WTC11 (cell line): ENCODE results near the gene CLEC3A. TPM values are rescaled to one million over a fixed set of nuclear protein-coding genes. Genes with fewer than 3 reads are reported as not detected.
"Not testable (repeated sequence)": the region's sequence is repeated elsewhere in the genome, so short reads cannot be mapped to it uniquely, and the experiment has no call there.

Source experiments
- ATAC-seq: fragments of 200-7000 bp; cut with Tn5 transposase; 2 replicates; pipeline ENCODE4 v1.10.0; 2021; ENCODE audit warnings: mild to moderate bottlenecking, moderate library complexity
- CTCF ChIA-PET: fragments of 300-600 bp; sonication (Branson Sonifier 250); formaldehyde crosslinking; loops from one replicate; lab custom pipeline; 2021; ENCODE audit warnings: antibody characterized with exemption; lab: Charles Lee
- POLR2A ChIA-PET: fragments of 350-600 bp; sonication (Branson Sonifier 250); formaldehyde crosslinking; loops from one replicate; lab custom pipeline; 2021; ENCODE audit warnings: antibody characterized with exemption; lab: Charles Lee
- DNase-seq: peaks from one replicate; pipeline ENCODE4 v3.0.0; 2021; ENCODE audit warnings: low spot score
- H3K27ac Mint-ChIP-seq: 2 replicates; pipeline ENCODE4 v1.8.0; 2021; ENCODE audit warnings: mixed read lengths
- H3K27me3 Mint-ChIP-seq: 2 replicates; pipeline ENCODE4 v1.8.0; 2021; ENCODE audit warnings: low read depth, mild to moderate bottlenecking, moderate library complexity, mixed read lengths
- H3K36me3 Mint-ChIP-seq: 2 replicates; pipeline ENCODE4 v1.8.0; 2021; ENCODE audit warnings: mixed read lengths
- H3K4me1 Mint-ChIP-seq: 2 replicates; pipeline ENCODE4 v1.8.0; 2022; ENCODE audit warnings: mixed read lengths
- H3K4me3 Mint-ChIP-seq: 2 replicates; pipeline ENCODE4 v1.8.0; 2021; ENCODE audit warnings: mild to moderate bottlenecking, moderate library complexity, mixed read lengths
- H3K9me3 Mint-ChIP-seq: 2 replicates; pipeline ENCODE4 v1.8.0; 2021; ENCODE audit warnings: mixed read lengths
- ATF1 ChIP-seq: sonication (generic); formaldehyde crosslinking; IDR thresholded peaks from 2 replicates; pipeline ENCODE4 v1.8.1; 2023; ENCODE audit warnings: mild to moderate bottlenecking, moderate library complexity, missing genetic modification reagents
- ATF3 ChIP-seq: sonication (generic); formaldehyde crosslinking; conservative IDR thresholded peaks from 2 replicates; pipeline ENCODE4 v1.8.1; 2022; ENCODE audit warnings: mild to moderate bottlenecking, missing genetic modification reagents
- FOXK1 ChIP-seq: sonication (generic); formaldehyde crosslinking; IDR thresholded peaks from 2 replicates; pipeline ENCODE4 v1.8.0; 2022; ENCODE audit warnings: mild to moderate bottlenecking, moderate library complexity, missing genetic modification reagents
- IRF2 ChIP-seq: sonication (generic); formaldehyde crosslinking; IDR thresholded peaks from 2 replicates; pipeline ENCODE4 v1.8.0; 2022; ENCODE audit warnings: low read depth, missing genetic modification reagents, borderline replicate concordance
- JAZF1 ChIP-seq: fragments of 250-450 bp; sonication (Bioruptor Pico); IDR thresholded peaks from 2 replicates; pipeline ENCODE4 v1.9.0; 2021; ENCODE audit warnings: moderate library complexity, mild to moderate bottlenecking, inconsistent platforms
- NR2C2 ChIP-seq: sonication (generic); formaldehyde crosslinking; IDR thresholded peaks from 2 replicates; pipeline ENCODE4 v1.8.0; 2022; ENCODE audit warnings: mild to moderate bottlenecking, missing genetic modification reagents
- PRDM15 ChIP-seq: sonication (generic); formaldehyde crosslinking; IDR thresholded peaks from 2 replicates; pipeline ENCODE4 v1.8.0; 2022; ENCODE audit warnings: missing genetic modification reagents
- SP1 ChIP-seq: sonication (generic); formaldehyde crosslinking; conservative IDR thresholded peaks from 2 replicates; pipeline ENCODE4 v1.8.1; 2022; ENCODE audit warnings: missing genetic modification reagents
- TP53 ChIP-seq: sonication (generic); formaldehyde crosslinking; IDR thresholded peaks from 2 replicates; pipeline ENCODE4 v1.8.1; 2023; ENCODE audit warnings: mild to moderate bottlenecking, missing genetic modification reagents
- ZMAT4 ChIP-seq: fragments of 250-450 bp; sonication (Bioruptor Pico); IDR thresholded peaks from 2 replicates; pipeline ENCODE4 v1.9.0; 2021; ENCODE audit warnings: mild to moderate bottlenecking
- ZNF121 ChIP-seq: sonication (generic); formaldehyde crosslinking; IDR thresholded peaks from 2 replicates; pipeline ENCODE4 v1.8.0; 2023; ENCODE audit warnings: missing genetic modification reagents
- ZNF416 ChIP-seq: fragments of 250-450 bp; sonication (Bioruptor Pico); IDR thresholded peaks from 2 replicates; pipeline ENCODE4 v1.9.0; 2021; ENCODE audit warnings: mild to moderate bottlenecking, inconsistent platforms
- ZNF512 ChIP-seq: sonication (generic); formaldehyde crosslinking; IDR thresholded peaks from 2 replicates; pipeline ENCODE4 v1.8.1; 2022; ENCODE audit warnings: missing genetic modification reagents, borderline replicate concordance
- total RNA-seq: library from RNA; stranded (reverse); gene quantifications from 3 replicates; pipeline ENCODE4 v1.2.3, GENCODE V29; 2021

Gene CLEC3A
- total RNA-seq, 1 experiment from 2014 or later, result not detected

GRCh38 chr16:77991701-77992100, 30.6 kb upstream of the CLEC3A start:
- no peak overlapping the region for H3K4me3 Mint-ChIP-seq
- ATAC-seq (peak; percentile 40), DNase-seq (no peak)
- TF ChIP-seq TP53, result peak; percentile 84
- peak; percentile 27; the same call in 1 of the 2 replicates for TF ChIP-seq PRDM15 (CRISPR knock-in tag)
- TF ChIP-seq ATF3 (CRISPR knock-in tag), result no peak
- peak overlapping the region; percentile 90 for H3K27ac Mint-ChIP-seq
- peaks cover 26% of the 10 kb centered on the region for H3K9me3 Mint-ChIP-seq
- peaks cover 8% of the 10 kb centered on the region for H3K27me3 Mint-ChIP-seq
- CTCF ChIA-PET, result interaction anchor here (0.6 to 3.9 kb wide), 7 partner anchors 11 to 130 kb away, joined by 3 to 38 read pairs (median 5); partner anchors contain the start of gene WWOX
- peaks cover 25% of the 10 kb centered on the region for H3K36me3 Mint-ChIP-seq
- peaks cover 67% of the 10 kb centered on the region for H3K4me1 Mint-ChIP-seq
- POLR2A ChIA-PET, result no interaction called here

GRCh38 chr16:77992381-77992780, 30.0 kb upstream of the CLEC3A start:
- H3K27me3 Mint-ChIP-seq, result peaks cover 11% of the 10 kb centered on the region
- peaks cover 61% of the 10 kb centered on the region for H3K4me1 Mint-ChIP-seq
- CTCF ChIA-PET, result interaction anchor here (0.7 to 3.9 kb wide), 10 partner anchors 9 to 107 kb away, joined by 3 to 38 read pairs (median 4); partner anchors contain the start of gene WWOX
- TF ChIP-seq ZMAT4 (CRISPR knock-in tag) (peak; percentile 24; the same call in 1 of the 2 replicates), JAZF1 (CRISPR knock-in tag) (0 out of 2 replicates have a peak, but pooled peaks have one; percentile 62)
- H3K36me3 Mint-ChIP-seq, result peaks cover 29% of the 10 kb centered on the region
- peaks cover 30% of the 10 kb centered on the region for H3K9me3 Mint-ChIP-seq
- DNase-seq, POLR2A ChIA-PET: not testable (repeated sequence)
- H3K27ac Mint-ChIP-seq, result peak overlapping the region; percentile 90
- H3K4me3 Mint-ChIP-seq, result peak overlapping the region; percentile 15; the same call in 1 of the 2 replicates
- peak; percentile 29 for ATAC-seq

GRCh38 chr16:77993111-77993985, 29.0 kb upstream of the CLEC3A start:
- H3K36me3 Mint-ChIP-seq, result peaks cover 37% of the 10 kb centered on the region
- H3K27ac Mint-ChIP-seq, result peak overlapping the region; percentile 90
- peaks cover 57% of the 10 kb centered on the region for H3K4me1 Mint-ChIP-seq
- DNase-seq (no peak), ATAC-seq (peak; percentile 59)
- H3K27me3 Mint-ChIP-seq, result peaks cover 14% of the 10 kb centered on the region
- no peak overlapping the region for H3K4me3 Mint-ChIP-seq
- CTCF ChIA-PET, result interaction anchor here (0.7 to 3.9 kb wide), 11 partner anchors 8 to 106 kb away, joined by 3 to 38 read pairs (median 4); partner anchors contain the start of gene WWOX
- POLR2A ChIA-PET, result no interaction called here
- TF ChIP-seq ZNF121 (CRISPR knock-in tag), result 0 out of 2 replicates have a peak, but pooled peaks have one; percentile 6
- TF ChIP-seq IRF2 (CRISPR knock-in tag), result no peak
- peaks cover 32% of the 10 kb centered on the region for H3K9me3 Mint-ChIP-seq

- H3K9me3 Mint-ChIP-seq, result peaks cover 41% of the 10 kb centered on the region
- POLR2A ChIA-PET, result no interaction called here
Observed at GRCh38 chr16:77995843-77996455, 26.4 kb upstream of the CLEC3A start.

More at GRCh38 chr16:77995843-77996455, 26.4 kb upstream of the CLEC3A start:
- TF ChIP-seq PRDM15 (CRISPR knock-in tag) (no peak), SP1 (CRISPR knock-in tag) (no peak), IRF2 (CRISPR knock-in tag) (no peak), ZNF121 (CRISPR knock-in tag) (no peak), ZNF416 (CRISPR knock-in tag) (no peak), ATF1 (no peak), NR2C2 (CRISPR knock-in tag) (no peak), ZNF512 (CRISPR knock-in tag) (no peak), FOXK1 (CRISPR knock-in tag) (no peak)
- H3K27ac Mint-ChIP-seq, result no peak overlapping the region
- CTCF ChIA-PET, result interaction anchor here (1.2 kb wide), 1 partner anchor 28 kb away, joined by 3 read pairs; no protein-coding TSS in a partner anchor
- H3K36me3 Mint-ChIP-seq, result peaks cover 40% of the 10 kb centered on the region
- DNase-seq (no peak), ATAC-seq (no peak)
- H3K4me3 Mint-ChIP-seq, result no peak overlapping the region
- peaks cover 25% of the 10 kb centered on the region for H3K27me3 Mint-ChIP-seq
- peaks cover 48% of the 10 kb centered on the region for H3K4me1 Mint-ChIP-seq
